GM12872 (cell line): Measurements from ENCODE around the gene GJC1.

Experiments
- TF ChIP-seq, protein P1 (sequence below): IDR thresholded peaks from 3 replicates; pipeline ENCODE4 v1.5.1; 2011; ENCODE audit warnings: low read depth, mild to moderate bottlenecking, low read length, moderate library complexity; ENCODE audit not compliant: insufficient read depth

Gene GJC1

DNA sequence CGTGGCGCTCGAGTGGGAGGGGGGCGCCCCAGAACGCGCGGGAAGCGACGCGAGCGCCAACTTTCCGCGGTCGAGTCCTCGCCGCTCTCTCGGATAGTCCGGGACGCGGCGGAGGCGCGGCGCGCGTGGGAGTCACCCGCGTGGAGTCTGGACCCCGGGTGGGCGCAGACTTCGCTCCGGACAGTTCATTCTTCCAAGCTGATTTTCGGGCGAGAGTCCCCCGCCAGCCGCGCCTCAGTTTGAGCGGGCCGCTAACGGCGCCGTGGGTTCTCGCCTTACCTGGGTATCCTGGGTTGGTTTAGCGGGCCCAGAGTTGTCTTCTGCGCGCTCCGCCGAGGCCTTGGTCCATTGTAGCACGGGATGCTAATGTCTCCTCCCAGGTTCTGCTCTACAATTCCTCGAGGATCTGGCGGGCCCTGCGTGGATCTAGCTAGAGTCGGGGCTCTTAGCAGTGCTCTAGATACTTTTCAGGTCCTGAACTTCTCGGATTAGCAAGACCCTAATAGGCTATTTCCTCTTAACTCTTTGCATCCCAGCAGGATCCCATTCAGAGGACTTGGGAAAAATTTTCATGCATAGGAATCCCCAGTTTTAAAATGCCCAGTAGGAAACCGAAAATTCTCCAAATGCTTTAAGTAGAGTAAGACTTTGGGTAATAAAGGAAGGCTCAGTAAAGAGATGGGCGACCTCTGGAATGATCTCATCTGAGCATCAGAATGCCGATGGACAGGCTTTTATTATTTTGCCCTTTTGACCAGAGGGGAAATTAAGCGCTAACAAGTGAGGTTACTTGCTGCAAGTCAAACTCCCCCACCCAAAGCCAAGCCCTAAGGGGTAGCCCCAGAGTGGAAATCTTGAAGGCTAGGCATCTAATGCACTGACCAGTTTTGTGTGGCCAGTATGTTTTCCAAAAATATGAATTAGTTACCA lies 537 bp upstream of the GJC1 start:
- TF ChIP-seq, protein P1, sequence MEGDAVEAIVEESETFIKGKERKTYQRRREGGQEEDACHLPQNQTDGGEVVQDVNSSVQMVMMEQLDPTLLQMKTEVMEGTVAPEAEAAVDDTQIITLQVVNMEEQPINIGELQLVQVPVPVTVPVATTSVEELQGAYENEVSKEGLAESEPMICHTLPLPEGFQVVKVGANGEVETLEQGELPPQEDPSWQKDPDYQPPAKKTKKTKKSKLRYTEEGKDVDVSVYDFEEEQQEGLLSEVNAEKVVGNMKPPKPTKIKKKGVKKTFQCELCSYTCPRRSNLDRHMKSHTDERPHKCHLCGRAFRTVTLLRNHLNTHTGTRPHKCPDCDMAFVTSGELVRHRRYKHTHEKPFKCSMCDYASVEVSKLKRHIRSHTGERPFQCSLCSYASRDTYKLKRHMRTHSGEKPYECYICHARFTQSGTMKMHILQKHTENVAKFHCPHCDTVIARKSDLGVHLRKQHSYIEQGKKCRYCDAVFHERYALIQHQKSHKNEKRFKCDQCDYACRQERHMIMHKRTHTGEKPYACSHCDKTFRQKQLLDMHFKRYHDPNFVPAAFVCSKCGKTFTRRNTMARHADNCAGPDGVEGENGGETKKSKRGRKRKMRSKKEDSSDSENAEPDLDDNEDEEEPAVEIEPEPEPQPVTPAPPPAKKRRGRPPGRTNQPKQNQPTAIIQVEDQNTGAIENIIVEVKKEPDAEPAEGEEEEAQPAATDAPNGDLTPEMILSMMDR: no peak

DNA sequence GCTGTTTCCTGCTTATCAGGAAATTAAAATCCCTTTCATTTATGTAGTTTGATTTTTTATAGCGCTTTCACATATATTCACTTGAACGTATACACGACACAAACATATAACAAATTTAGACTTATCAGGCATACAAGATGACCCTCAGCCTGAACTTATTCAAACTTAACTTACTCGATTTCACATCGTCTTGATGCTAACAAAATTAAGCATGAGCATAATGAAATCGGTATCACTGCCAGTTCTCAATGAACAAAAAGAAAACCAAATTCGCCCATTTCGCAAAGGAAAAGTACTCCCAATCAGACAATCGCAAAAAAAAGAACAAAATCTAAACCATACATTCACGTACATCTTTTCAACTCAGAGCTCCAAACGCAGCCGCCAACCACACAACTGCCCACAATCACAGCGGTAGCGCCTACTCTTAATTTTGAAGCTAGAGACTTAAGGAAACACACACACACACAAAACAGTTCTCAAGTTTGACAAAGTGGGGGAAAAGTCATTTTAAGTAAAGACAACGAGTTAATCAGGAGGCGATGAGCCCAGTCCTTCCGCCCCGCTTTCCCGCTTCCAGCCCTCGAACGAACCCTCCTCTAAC lies 1.1 kb downstream of the GJC1 start:
- TF ChIP-seq, protein P1: no peak

DNA sequence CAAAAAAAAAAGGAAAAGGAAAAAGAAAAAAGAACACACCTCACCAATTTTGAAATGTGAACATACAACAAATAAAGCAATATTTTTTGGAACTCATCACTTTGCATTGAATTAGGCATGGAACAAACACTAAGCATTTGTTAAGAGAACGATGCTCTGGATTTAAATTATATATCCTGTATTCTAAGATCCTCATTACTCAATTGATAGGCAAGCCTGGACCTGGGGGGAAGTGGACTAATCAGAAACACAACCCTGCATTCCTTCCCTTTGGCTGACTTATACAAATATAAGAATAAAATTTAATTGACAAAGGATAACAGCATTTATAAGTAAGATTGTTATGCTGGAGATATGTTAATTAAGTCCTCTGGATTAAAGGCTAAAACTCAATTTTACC lies 2.2 kb downstream of the GJC1 start:
- TF ChIP-seq, protein P1: no peak

DNA sequence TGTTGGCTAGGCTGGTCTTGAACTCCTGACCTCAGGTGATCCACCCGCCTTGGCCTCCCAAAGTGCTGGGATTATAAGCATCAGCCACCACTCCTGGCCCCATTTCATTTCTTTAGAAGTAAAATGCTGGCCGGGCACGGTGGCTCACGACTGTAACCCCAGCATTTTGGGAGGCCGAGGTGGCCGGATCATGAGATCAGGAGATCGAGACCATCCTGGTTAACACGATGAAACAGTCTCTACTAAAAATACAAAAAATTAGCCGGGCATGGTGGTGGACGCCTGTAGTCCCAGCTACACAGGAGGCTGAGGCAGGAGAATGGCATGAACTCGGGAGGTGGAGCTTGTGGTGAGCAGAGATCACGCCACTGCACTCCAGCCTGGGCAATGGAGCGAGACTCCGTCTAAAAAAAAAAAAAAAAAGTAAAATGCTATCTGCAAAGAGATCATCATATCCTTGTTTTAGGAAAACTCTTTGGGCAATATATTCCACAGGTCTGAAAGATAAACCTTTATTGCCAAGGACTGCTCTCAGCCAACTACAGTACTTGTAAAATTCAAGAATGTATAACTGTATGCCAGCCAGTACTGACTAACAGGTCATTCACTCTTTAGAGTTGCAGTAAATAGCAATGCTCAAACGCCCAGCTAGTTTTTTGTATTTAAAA lies 3.8 kb downstream of the GJC1 start:
- TF ChIP-seq, protein P1: no peak

DNA sequence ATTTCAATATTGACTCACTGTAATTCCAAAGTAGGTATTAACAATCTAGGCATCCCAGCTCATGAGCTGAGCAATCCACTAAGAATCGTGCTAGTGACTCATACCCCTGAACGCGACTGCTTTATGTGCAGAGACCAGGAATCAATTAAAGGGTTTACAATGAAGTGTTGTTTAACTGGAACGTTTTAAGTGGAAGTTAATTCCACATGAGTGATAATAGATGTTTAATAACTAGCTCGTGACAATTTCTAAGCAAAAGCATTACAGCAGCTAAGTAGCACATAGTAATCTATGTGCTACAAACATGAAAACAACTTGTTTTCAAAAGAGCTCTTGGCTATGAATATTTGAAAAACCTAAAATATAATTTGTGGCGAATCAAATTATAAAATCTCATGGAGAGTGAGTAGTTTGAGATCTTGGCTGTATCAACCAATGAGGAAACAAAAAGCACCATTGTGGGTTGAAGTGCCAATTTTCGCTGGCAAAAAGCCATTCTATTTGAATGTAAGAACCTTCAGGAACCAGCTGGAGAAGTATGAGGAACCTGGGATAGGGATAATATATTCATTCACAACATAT lies 9.4 kb downstream of the GJC1 start:
- TF ChIP-seq, protein P1: no peak

DNA sequence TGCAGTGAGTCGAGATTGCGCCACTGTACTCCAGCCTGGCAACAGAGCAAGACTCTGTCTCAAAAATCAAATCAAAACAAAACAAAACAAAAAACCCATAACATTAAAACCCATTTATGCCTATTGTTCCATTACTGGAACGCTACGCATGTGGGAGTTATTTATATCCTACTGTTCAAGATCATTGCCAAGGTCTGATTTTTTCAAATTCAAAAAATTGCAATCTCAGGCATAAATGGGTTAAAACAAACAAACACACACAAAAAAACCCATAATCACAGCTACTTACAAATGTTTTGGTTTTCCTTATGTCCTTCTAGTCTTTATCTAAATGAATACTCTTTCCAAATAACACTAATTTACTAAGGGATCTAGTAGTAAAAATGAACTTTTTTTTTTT lies 17.8 kb downstream of the GJC1 start:
- TF ChIP-seq, protein P1: no peak

DNA sequence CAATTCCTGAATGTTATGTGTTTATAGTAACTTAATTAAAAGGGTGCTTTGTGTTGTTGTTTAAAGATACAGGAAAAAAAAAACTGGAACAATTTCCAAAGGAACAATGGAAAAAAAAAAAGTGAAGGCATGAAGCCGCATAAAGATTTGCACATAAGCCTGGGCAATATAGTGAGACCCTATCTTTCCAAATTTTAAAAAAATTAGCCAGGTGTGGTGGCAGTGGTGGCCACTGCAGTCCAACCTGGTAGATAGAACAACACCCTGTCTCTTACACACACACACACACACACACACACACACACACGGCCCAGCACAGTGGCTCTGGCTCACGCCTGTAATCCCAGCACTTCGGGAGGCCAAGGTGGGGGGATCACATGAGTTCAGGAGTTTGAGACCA lies 21.9 kb downstream of the GJC1 start:
- TF ChIP-seq, protein P1: no peak
